Karpas-422 (cell line): ENCODE measurements around the gene CDKL2. TPM values are rescaled to one million over a fixed set of nuclear protein-coding genes. Genes with fewer than 3 reads are reported as not detected.

Source experiments
- DNase-seq: peaks from one replicate; pipeline ENCODE4 v3.0.0-alpha.2; 2015
- H2AFZ ChIP-seq: fragments of 200-600 bp; sonication (generic); 2 replicates; pipeline ENCODE4 v1.6.1; 2014; ENCODE audit warnings: antibody characterized with exemption, low read length, mixed read lengths
- H3K27ac ChIP-seq: fragments of 200-600 bp; sonication (generic); 2 replicates; pipeline ENCODE4 v1.5.1; 2014; ENCODE audit warnings: mild to moderate bottlenecking, low read length, moderate library complexity
- H3K27me3 ChIP-seq: fragments of 200-600 bp; sonication (generic); 2 replicates; pipeline ENCODE4 v1.6.1; 2014; ENCODE audit warnings: low read length, mixed read lengths
- H3K36me3 ChIP-seq: fragments of 200-600 bp; sonication (generic); 2 replicates; pipeline ENCODE4 v1.6.1; 2014; ENCODE audit warnings: low read length, mixed read lengths; ENCODE audit not compliant: insufficient read depth
- H3K4me1 ChIP-seq: fragments of 200-600 bp; sonication (generic); 2 replicates; pipeline ENCODE4 v1.6.1; 2014; ENCODE audit warnings: mild to moderate bottlenecking, low read length, mixed read lengths
- H3K4me2 ChIP-seq: fragments of 200-600 bp; sonication (generic); 2 replicates; pipeline ENCODE4 v1.6.1; 2014; ENCODE audit warnings: low read length, low read depth, mild to moderate bottlenecking; ENCODE audit not compliant: poor library complexity, severe bottlenecking
- H3K4me3 ChIP-seq: fragments of 200-600 bp; sonication (generic); 2 replicates; pipeline ENCODE4 v1.5.1; 2014; ENCODE audit warnings: mild to moderate bottlenecking, antibody characterized with exemption, low read length, mixed read lengths
- H3K79me2 ChIP-seq: fragments of 200-600 bp; sonication (generic); 2 replicates; pipeline ENCODE4 v1.6.1; 2014; ENCODE audit warnings: mild to moderate bottlenecking, low read length, mixed read lengths
- H3K9ac ChIP-seq: fragments of 200-600 bp; sonication (generic); 2 replicates; pipeline ENCODE4 v1.6.0; 2014; ENCODE audit warnings: low read length
- H3K9me2 ChIP-seq: fragments of 200-600 bp; sonication (generic), shearing (Covaris generic); replicated peaks from 2 replicates; pipeline ENCODE4 v1.6.0; 2014; ENCODE audit warnings: mild to moderate bottlenecking, low read length, moderate library complexity; ENCODE audit not compliant: insufficient read depth
- H3K9me3 ChIP-seq: fragments of 300-700, 200-600 bp; sonication (generic); 2 replicates; pipeline ENCODE4 v1.6.1; 2014; ENCODE audit warnings: low read length, mixed read lengths
- H4K20me1 ChIP-seq: fragments of 200-600 bp; sonication (generic); 2 replicates; pipeline ENCODE4 v1.6.1; 2014; ENCODE audit warnings: mild to moderate bottlenecking, antibody characterized with exemption, low read length, low read depth; ENCODE audit not compliant: insufficient read depth
- total RNA-seq: library from RNA; depleted of rRNA; stranded (reverse); fragments of >200 nt; shearing (Covaris generic); gene quantifications from 2 replicates; pipeline ENCODE4 v1.2.3, GENCODE V29; 2014; ENCODE audit warnings: low replicate concordance

Gene CDKL2
- total RNA-seq, 1 experiment from 2014 or later, result 0.11 TPM

DNA sequence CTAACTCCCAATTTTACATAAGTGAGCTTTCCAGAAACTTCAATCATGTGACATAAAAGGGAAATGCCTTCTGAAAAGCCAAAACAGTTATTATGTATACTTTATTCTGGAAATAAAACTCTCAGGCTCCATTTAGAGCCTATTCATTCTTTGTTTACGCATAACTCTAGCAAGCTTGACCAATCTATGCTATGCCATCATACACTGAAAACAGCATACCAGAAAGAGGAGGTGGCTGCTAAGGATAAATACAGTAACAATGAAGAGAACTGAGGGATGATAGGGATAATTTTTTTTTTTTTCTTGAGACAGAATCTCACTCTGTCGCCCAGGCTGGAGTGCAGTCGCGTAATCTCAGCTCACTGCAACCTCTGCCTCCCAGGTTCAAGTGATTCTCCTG, 24.4 kb downstream of the CDKL2 start:
- H2AFZ ChIP-seq, result no peak overlapping the region
- DNase-seq, result no peak
- H3K9me3 ChIP-seq, result no peaks in the 10 kb centered on the region
- H3K4me2 ChIP-seq, result no peak overlapping the region
- H3K9me2 ChIP-seq, result no peaks in the 10 kb centered on the region
- no peaks in the 10 kb centered on the region for H4K20me1 ChIP-seq
- H3K27me3 ChIP-seq, result no peaks in the 10 kb centered on the region
- no peak overlapping the region for H3K4me3 ChIP-seq
- H3K79me2 ChIP-seq, result no peaks in the 10 kb centered on the region
- H3K36me3 ChIP-seq, result no peaks in the 10 kb centered on the region
- H3K9ac ChIP-seq, result no peak overlapping the region
- H3K4me1 ChIP-seq, result no peaks in the 10 kb centered on the region
- H3K27ac ChIP-seq, result no peak overlapping the region

DNA sequence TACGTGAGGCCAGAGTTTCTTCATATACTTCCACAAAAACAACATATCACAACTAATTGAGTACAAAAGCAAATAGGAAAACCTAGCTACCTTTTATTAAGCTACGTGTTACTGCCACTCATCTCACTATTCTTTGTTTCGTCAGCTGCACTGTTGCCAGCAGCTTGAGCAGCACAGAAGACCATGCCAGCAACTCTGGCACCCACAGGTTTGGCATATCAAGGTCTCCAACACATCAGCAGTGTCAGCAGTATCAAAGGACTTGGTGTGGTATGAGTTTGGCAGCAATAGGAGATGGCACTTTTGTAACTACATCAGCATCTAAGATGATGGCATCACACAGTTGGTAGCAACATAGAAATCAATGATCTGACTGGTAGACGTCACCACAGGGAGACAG, 30.7 kb downstream of the CDKL2 start:
- no peaks in the 10 kb centered on the region for H3K9me3 ChIP-seq

GRCh38 chr4:75598390-75598789, 31.9 kb downstream of the CDKL2 start:
- Histone ChIP-seq H3K4me2 (no peak overlapping the region), H3K27ac (no peak overlapping the region), H3K4me1 (no peaks in the 10 kb centered on the region), H3K79me2 (no peaks in the 10 kb centered on the region), H3K36me3 (no peaks in the 10 kb centered on the region), H3K9ac (no peak overlapping the region), H4K20me1 (no peaks in the 10 kb centered on the region), H3K9me3 (no peaks in the 10 kb centered on the region), H3K4me3 (no peak overlapping the region), H2AFZ (no peak overlapping the region), H3K27me3 (no peaks in the 10 kb centered on the region), H3K9me2 (no peaks in the 10 kb centered on the region)
- no peak for DNase-seq

More for the DNA sequence above, 30.7 kb downstream of the CDKL2 start:
- Histone ChIP-seq H3K9me2 (no peaks in the 10 kb centered on the region), H3K27ac (no peak overlapping the region), H3K4me1 (no peaks in the 10 kb centered on the region), H3K9ac (no peak overlapping the region), H3K79me2 (no peaks in the 10 kb centered on the region), H3K4me3 (no peak overlapping the region), H2AFZ (no peak overlapping the region), H3K4me2 (no peak overlapping the region), H3K27me3 (no peaks in the 10 kb centered on the region), H3K36me3 (no peaks in the 10 kb centered on the region), H4K20me1 (no peaks in the 10 kb centered on the region)
- no peak for DNase-seq

- Histone ChIP-seq H3K9me3 (no peaks in the 10 kb centered on the region), H3K4me2 (no peak overlapping the region), H3K9me2 (no peaks in the 10 kb centered on the region), H2AFZ (no peak overlapping the region), H3K79me2 (no peaks in the 10 kb centered on the region), H3K4me1 (no peaks in the 10 kb centered on the region), H3K36me3 (no peaks in the 10 kb centered on the region), H4K20me1 (no peaks in the 10 kb centered on the region), H3K9ac (no peak overlapping the region), H3K4me3 (no peak overlapping the region), H3K27me3 (no peaks in the 10 kb centered on the region), H3K27ac (no peak overlapping the region)
- DNase-seq, result no peak
These were observed 34.3 kb downstream of the CDKL2 start for GRCh38 chr4:75596061-75596460.

DNA sequence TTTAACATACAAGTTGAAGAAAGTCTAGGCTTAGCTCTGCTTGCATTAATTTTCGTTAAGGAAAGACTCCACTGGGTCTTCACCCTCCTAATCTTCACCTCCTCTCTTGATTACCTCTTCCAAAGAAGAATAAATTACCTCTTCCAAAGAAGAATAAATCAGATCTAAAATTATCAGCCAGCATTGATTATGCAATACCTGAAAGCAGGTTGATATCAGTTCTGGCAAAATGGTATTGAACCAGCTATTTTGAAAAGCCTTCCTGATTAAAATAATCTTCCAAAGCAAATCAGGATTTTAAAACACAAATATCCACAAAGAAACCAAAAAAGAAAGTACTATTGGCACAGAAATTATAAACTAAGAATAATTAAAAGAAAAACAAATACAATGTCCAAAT, 36.9 kb downstream of the CDKL2 start:
- H3K79me2 ChIP-seq, result no peaks in the 10 kb centered on the region
- no peak overlapping the region for H3K9ac ChIP-seq
- no peak overlapping the region for H3K27ac ChIP-seq
- H3K27me3 ChIP-seq, result no peaks in the 10 kb centered on the region
- H3K36me3 ChIP-seq, result no peaks in the 10 kb centered on the region
- no peaks in the 10 kb centered on the region for H3K9me2 ChIP-seq
- no peaks in the 10 kb centered on the region for H3K9me3 ChIP-seq
- no peak for DNase-seq
- no peaks in the 10 kb centered on the region for H4K20me1 ChIP-seq
- H2AFZ ChIP-seq, result no peak overlapping the region
- no peak overlapping the region for H3K4me3 ChIP-seq
- no peak overlapping the region for H3K4me2 ChIP-seq
- H3K4me1 ChIP-seq, result no peaks in the 10 kb centered on the region

- Histone ChIP-seq H3K4me3 (no peak overlapping the region), H3K9ac (no peak overlapping the region), H3K27me3 (no peaks in the 10 kb centered on the region), H3K9me3 (no peaks in the 10 kb centered on the region), H2AFZ (no peak overlapping the region), H3K79me2 (no peaks in the 10 kb centered on the region), H4K20me1 (no peaks in the 10 kb centered on the region), H3K36me3 (no peaks in the 10 kb centered on the region), H3K27ac (no peak overlapping the region), H3K4me2 (no peak overlapping the region), H3K9me2 (no peaks in the 10 kb centered on the region), H3K4me1 (no peaks in the 10 kb centered on the region)
- no peak for DNase-seq
These were observed 46.3 kb downstream of the CDKL2 start for GRCh38 chr4:75584067-75584466.

DNA sequence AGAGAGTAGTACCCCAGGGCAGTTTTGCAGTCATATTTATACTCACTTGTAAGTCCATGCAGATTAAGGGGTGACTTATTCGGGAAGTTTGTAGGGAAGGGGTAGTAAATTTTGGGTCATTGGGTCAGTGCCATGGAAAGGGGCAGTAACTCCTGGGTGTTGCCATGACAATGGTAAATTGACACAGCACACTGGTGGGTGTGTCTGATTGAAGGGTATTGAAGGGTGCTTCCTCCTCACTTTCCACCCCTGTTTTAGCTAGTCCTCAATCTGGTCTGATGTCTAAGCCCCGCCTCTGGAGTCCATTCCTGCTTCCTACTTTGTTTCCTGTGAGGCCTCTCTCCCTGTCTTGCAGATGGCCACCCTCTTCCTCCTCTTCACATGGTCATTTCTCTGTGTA, 62.6 kb downstream of the CDKL2 start:
- Histone ChIP-seq H3K9me3 (no peaks in the 10 kb centered on the region), H2AFZ (no peak overlapping the region), H3K27ac (no peak overlapping the region), H4K20me1 (no peaks in the 10 kb centered on the region), H3K4me1 (no peaks in the 10 kb centered on the region), H3K9ac (no peak overlapping the region), H3K27me3 (no peaks in the 10 kb centered on the region), H3K79me2 (no peaks in the 10 kb centered on the region), H3K4me2 (no peak overlapping the region), H3K36me3 (no peaks in the 10 kb centered on the region), H3K9me2 (no peaks in the 10 kb centered on the region), H3K4me3 (no peak overlapping the region)
- DNase-seq, result no peak

DNA sequence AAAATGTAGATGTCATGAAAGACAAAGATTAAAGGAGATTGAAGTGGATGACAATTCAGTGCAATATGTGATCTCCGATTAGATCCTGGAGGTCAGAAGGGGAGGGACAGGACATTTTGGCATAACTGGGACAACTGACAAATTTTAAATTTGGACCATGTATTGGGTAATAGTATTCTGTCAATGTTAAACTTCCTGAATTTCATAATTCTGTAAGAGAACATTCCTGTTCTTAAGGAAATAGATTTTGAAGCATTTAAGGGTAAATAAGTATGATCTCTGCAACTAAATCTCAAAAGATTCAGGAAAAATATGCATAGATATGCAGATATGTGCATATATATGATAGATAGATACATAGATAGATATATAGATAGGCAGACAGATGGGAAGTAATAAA, 63.4 kb downstream of the CDKL2 start:
- no peaks in the 10 kb centered on the region for H3K79me2 ChIP-seq
- H3K4me1 ChIP-seq, result no peaks in the 10 kb centered on the region
- no peaks in the 10 kb centered on the region for H3K9me2 ChIP-seq
- no peak overlapping the region for H3K9ac ChIP-seq
- no peak overlapping the region for H3K4me3 ChIP-seq
- H2AFZ ChIP-seq, result no peak overlapping the region
- no peaks in the 10 kb centered on the region for H3K27me3 ChIP-seq
- no peak for DNase-seq
- no peak overlapping the region for H3K4me2 ChIP-seq
- H3K27ac ChIP-seq, result no peak overlapping the region
- no peaks in the 10 kb centered on the region for H3K9me3 ChIP-seq
- no peaks in the 10 kb centered on the region for H4K20me1 ChIP-seq
- H3K36me3 ChIP-seq, result no peaks in the 10 kb centered on the region

GRCh38 chr4:75565481-75565880, 64.8 kb downstream of the CDKL2 start:
- no peaks in the 10 kb centered on the region for H3K9me3 ChIP-seq
- H3K4me3 ChIP-seq, result no peak overlapping the region
- no peak overlapping the region for H3K9ac ChIP-seq
- H3K27me3 ChIP-seq, result no peaks in the 10 kb centered on the region
- no peaks in the 10 kb centered on the region for H3K9me2 ChIP-seq
- no peak overlapping the region for H3K4me2 ChIP-seq
- no peak overlapping the region for H2AFZ ChIP-seq
- H3K79me2 ChIP-seq, result no peaks in the 10 kb centered on the region
- H3K4me1 ChIP-seq, result no peaks in the 10 kb centered on the region
- no peak for DNase-seq
- no peaks in the 10 kb centered on the region for H3K36me3 ChIP-seq
- no peak overlapping the region for H3K27ac ChIP-seq
- H4K20me1 ChIP-seq, result no peaks in the 10 kb centered on the region
